SU-DHL-6 (cell line): Measurements from ENCODE around the gene DYNLRB1.

Experiments used
- EZH2phosphoT487 ChIP-seq: fragments of 200-600 bp; sonication (generic), shearing (Covaris generic); conservative IDR thresholded peaks from 2 replicates; pipeline ENCODE4 v1.6.1; 2018; ENCODE audit warnings: mild to moderate bottlenecking, antibody characterized with exemption, low read length, moderate library complexity, mixed read lengths
- TF ChIP-seq, protein P1 (sequence below): fragments of 200-600 bp; sonication (generic); IDR thresholded peaks from one replicate; pipeline ENCODE4 v1.5.1; 2017; ENCODE audit warnings: antibody characterized with exemption, mild to moderate bottlenecking, low read length, moderate library complexity; ENCODE audit not compliant: insufficient read depth, poor library complexity, severe bottlenecking

DNA sequence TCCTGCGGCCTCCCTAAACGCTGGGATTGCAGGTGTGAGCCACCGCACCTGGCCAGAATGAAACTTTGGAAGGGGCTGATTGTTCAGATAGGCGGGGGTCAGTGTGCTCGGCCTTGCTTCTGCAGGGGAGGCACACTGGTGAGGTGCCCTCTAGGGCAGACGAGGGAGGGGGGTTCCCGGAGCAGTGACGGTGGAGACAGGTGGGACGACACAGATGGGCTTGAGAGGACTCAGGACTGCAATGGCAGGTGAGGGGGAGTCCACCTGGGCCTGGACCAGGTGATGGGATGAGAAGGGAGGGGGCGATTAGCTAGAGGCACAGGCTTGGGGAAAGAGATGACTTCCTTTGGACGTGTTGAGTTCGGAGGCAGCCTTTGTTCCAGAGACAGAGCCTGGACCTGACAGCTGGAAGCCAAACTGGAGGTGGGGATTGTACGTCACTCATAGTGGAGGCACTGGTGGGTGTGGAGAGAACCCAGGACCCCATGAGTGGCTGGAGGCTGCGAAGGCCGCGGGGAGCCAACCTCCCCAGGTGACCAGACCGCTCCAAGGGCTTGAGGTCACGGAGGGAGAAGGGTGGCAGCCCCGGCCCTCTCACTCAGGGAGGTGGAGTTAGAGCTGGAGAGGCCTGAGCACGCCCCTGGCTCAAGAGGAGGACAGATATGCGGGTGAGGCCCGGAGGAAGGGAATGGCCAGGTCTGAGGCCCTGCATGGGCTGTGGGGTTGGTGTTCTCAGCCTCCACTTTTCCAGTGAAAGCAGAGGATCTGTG is 31.8 kb downstream of the DYNLRB1 start:
- TF ChIP-seq, protein P1, sequence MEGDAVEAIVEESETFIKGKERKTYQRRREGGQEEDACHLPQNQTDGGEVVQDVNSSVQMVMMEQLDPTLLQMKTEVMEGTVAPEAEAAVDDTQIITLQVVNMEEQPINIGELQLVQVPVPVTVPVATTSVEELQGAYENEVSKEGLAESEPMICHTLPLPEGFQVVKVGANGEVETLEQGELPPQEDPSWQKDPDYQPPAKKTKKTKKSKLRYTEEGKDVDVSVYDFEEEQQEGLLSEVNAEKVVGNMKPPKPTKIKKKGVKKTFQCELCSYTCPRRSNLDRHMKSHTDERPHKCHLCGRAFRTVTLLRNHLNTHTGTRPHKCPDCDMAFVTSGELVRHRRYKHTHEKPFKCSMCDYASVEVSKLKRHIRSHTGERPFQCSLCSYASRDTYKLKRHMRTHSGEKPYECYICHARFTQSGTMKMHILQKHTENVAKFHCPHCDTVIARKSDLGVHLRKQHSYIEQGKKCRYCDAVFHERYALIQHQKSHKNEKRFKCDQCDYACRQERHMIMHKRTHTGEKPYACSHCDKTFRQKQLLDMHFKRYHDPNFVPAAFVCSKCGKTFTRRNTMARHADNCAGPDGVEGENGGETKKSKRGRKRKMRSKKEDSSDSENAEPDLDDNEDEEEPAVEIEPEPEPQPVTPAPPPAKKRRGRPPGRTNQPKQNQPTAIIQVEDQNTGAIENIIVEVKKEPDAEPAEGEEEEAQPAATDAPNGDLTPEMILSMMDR, result no peak
- TF ChIP-seq EZH2phosphoT487, result no peak
